HG02571 (cell line): Measurements from ENCODE around the gene HLA-C.
"Not testable (repeated sequence)": the region's sequence is repeated elsewhere in the genome, so short reads cannot be mapped to it uniquely, and the experiment has no call there.

Experiments used
- ATAC-seq: cut with Tn5 transposase; IDR thresholded peaks from one replicate; pipeline ENCODE4 v1.9.1; 2021; ENCODE audit warnings: mild to moderate bottlenecking, moderate library complexity; ENCODE audit not compliant: unreplicated experiment

HLA-C gene

GRCh38 chr6:31271641-31272357 lies at the start of gene HLA-C:
Gene HLA-C, minus strand, starts transcription at chr6:31272092. Its CDS starts 21 bp downstream, at chr6:31272071.
- peak; percentile 76 for ATAC-seq

- ATAC-seq: no peak
Observed at GRCh38 chr6:31321005-31321707, 49.3 kb upstream of the HLA-C start.

GRCh38 chr6:31317036-31317435 lies 45.1 kb upstream of the HLA-C start:
- ATAC-seq: no peak

GRCh38 chr6:31309641-31310040 lies 37.7 kb upstream of the HLA-C start:
- no peak for ATAC-seq

GRCh38 chr6:31308845-31309175 lies 36.9 kb upstream of the HLA-C start:
- ATAC-seq: no peak

GRCh38 chr6:31308050-31308844 lies 36.4 kb upstream of the HLA-C start:
- no peak for ATAC-seq

GRCh38 chr6:31307669-31308049 lies 35.8 kb upstream of the HLA-C start:
- ATAC-seq: no peak

- no peak for ATAC-seq
Observed at GRCh38 chr6:31305703-31306219, 33.9 kb upstream of the HLA-C start.

GRCh38 chr6:31304683-31305082 lies 32.8 kb upstream of the HLA-C start:
- no peak for ATAC-seq

GRCh38 chr6:31300797-31301196 lies 28.9 kb upstream of the HLA-C start:
- ATAC-seq: no peak

GRCh38 chr6:31299947-31300346 lies 28.1 kb upstream of the HLA-C start:
- ATAC-seq: no peak

GRCh38 chr6:31299511-31299910 lies 27.6 kb upstream of the HLA-C start:
- ATAC-seq: no peak

GRCh38 chr6:31294056-31294455 lies 22.2 kb upstream of the HLA-C start:
- no peak for ATAC-seq

GRCh38 chr6:31293343-31293742 lies 21.5 kb upstream of the HLA-C start:
- no peak for ATAC-seq

GRCh38 chr6:31289788-31290187 lies 17.9 kb upstream of the HLA-C start:
- no peak for ATAC-seq

- ATAC-seq: no peak
Observed at GRCh38 chr6:31287619-31288018, 15.7 kb upstream of the HLA-C start.

- no peak for ATAC-seq
Observed at GRCh38 chr6:31285982-31286381, 14.1 kb upstream of the HLA-C start.

GRCh38 chr6:31285486-31285885 lies 13.6 kb upstream of the HLA-C start:
- no peak for ATAC-seq

- not testable (repeated sequence) for ATAC-seq
Observed at GRCh38 chr6:31279647-31280046, 7.8 kb upstream of the HLA-C start.

GRCh38 chr6:31272836-31273626 lies 1.1 kb upstream of the HLA-C start:
- no peak for ATAC-seq

- ATAC-seq: no peak
Observed at GRCh38 chr6:31272436-31272835, 544 bp upstream of the HLA-C start.
